SJSA1 (cell line): ENCODE data around the gene RNF126. TPM values are rescaled to one million over a fixed set of nuclear protein-coding genes. Genes with fewer than 3 reads are reported as not detected.
A peak's percentile ranks its signal among the peaks of the same experiment; 100 is the strongest.

ENCODE experiments used
- DNase-seq, 2 experiments: peaks; one replicate each; pipeline ENCODE4 v3.0.0-alpha.2; 2015 to 2020; ENCODE audit warnings: low spot score in 2 of 2, low read depth in 1 of 2
- H3K27ac ChIP-seq: fragments of 250-450 bp; sonication (Bioruptor Pico); 2 replicates; pipeline ENCODE4 v1.5.1; 2020; ENCODE audit warnings: mild to moderate bottlenecking, moderate library complexity
- H3K27me3 ChIP-seq: fragments of 250-450 bp; sonication (Bioruptor Pico); replicated peaks from 2 replicates; pipeline ENCODE4 v1.5.1; 2020; ENCODE audit warnings: mild to moderate bottlenecking, moderate library complexity
- H3K36me3 ChIP-seq: fragments of 250-450 bp; sonication (Bioruptor Pico); 2 replicates; pipeline ENCODE4 v1.5.1; 2020; ENCODE audit warnings: mild to moderate bottlenecking
- H3K4me1 ChIP-seq: fragments of 250-450 bp; sonication (Bioruptor Pico); replicated peaks from 2 replicates; pipeline ENCODE4 v1.6.1; 2021; ENCODE audit warnings: mild to moderate bottlenecking
- H3K4me3 ChIP-seq: fragments of 250-450 bp; sonication (Bioruptor Pico); 2 replicates; pipeline ENCODE4 v1.5.1; 2020; ENCODE audit warnings: mild to moderate bottlenecking
- H3K9me3 ChIP-seq: fragments of 250-450 bp; sonication (Bioruptor Pico); replicated peaks from 2 replicates; pipeline ENCODE4 v1.5.1; 2020; ENCODE audit warnings: mild to moderate bottlenecking
- total RNA-seq: library from RNA; depleted of rRNA; stranded (reverse); fragments of >200 nt; shearing (Covaris generic); gene quantifications from 2 replicates; pipeline ENCODE4 v1.2.3, GENCODE V29; 2014

Gene RNF126
- total RNA-seq, 1 experiment from 2014 or later: 55.9 TPM

GRCh38 chr19:642767-643727 is 20.0 kb downstream of the RNF126 start:
- Histone ChIP-seq H3K4me1 (peaks cover 14% of the 10 kb centered on the region), H3K36me3 (peaks cover 37% of the 10 kb centered on the region), H3K27me3 (no peaks in the 10 kb centered on the region; the same call in 1 of the 2 replicates), H3K4me3 (no peak overlapping the region), H3K9me3 (no peaks in the 10 kb centered on the region), H3K27ac (no peak overlapping the region)
- no peak for DNase-seq

GRCh38 chr19:641702-642101 is 21.3 kb downstream of the RNF126 start:
- Histone ChIP-seq H3K9me3 (no peaks in the 10 kb centered on the region), H3K36me3 (peaks cover 23% of the 10 kb centered on the region), H3K4me1 (peaks cover 14% of the 10 kb centered on the region), H3K4me3 (no peak overlapping the region), H3K27ac (no peak overlapping the region), H3K27me3 (no peaks in the 10 kb centered on the region; the same call in 1 of the 2 replicates)
- DNase-seq: no peak

GRCh38 chr19:640606-641189 is 22.3 kb downstream of the RNF126 start:
- Histone ChIP-seq H3K4me3 (no peak overlapping the region), H3K4me1 (peaks cover 14% of the 10 kb centered on the region), H3K36me3 (peaks cover 13% of the 10 kb centered on the region), H3K27ac (no peak overlapping the region), H3K27me3 (no peaks in the 10 kb centered on the region; the same call in 1 of the 2 replicates), H3K9me3 (no peaks in the 10 kb centered on the region)
- no peak for DNase-seq

DNA sequence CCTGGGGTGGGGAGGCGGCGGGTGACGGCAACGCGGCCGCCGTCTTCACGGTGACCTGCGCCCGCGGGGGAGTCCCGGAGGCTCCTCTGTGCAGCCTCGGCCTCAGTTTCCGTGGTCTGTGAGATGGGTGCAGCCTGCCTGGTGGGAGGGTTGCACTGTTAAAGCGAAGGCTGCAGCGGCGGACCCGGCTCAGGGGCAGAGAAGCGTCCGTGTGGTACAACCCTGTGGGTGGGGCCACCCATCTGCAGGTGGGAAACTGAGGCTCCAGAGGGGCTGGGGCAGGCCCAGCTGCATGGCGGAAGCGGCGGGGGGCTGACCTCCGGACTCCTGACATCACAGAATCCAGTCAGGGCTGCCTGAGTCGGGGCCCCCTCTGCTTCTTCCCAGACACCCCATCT is 22.9 kb downstream of the RNF126 start:
- no peak for DNase-seq
- no peaks in the 10 kb centered on the region; the same call in 1 of the 2 replicates for H3K27me3 ChIP-seq
- H3K36me3 ChIP-seq: peaks cover 9% of the 10 kb centered on the region
- peak overlapping the region; percentile 43 for H3K4me3 ChIP-seq
- H3K27ac ChIP-seq: no peak overlapping the region
- peaks cover 14% of the 10 kb centered on the region for H3K4me1 ChIP-seq
- no peaks in the 10 kb centered on the region for H3K9me3 ChIP-seq

DNA sequence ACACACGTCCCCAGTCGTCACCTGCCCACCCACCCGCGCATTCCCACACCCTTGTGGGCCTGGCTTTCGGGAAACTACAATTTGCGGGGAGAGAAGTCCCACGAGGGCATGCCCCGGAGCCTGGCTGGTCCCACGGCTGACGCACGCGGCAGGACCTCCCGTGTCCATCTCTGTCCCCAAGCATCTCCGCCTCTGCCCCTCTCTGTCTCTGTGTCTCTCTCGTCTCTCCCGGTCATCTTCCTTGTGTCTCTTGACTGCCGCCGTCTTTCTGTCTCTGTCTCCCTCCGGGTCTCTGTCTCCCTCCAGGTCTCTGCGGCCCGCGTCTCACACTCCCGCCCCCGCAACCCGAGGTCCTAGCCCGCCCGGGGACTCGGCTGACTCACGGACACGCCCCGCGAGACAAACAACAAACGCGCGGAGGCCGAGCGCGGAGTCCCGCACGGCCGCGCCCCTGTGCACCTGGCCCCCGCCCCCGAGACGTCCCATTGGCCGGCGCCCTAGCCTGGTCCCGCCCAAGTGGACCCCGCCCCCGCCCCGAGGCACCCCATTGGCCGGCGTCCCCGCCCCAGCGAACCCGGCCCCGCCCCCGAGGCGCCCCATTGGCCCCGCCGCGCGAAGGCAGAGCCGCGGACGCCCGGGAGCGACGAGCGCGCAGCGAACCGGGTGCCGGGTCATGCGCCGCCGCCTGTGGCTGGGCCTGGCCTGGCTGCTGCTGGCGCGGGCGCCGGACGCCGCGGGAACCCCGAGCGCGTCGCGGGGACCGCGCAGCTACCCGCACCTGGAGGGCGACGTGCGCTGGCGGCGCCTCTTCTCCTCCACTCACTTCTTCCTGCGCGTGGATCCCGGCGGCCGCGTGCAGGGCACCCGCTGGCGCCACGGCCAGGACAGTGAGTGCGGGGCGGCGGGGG is 23.5 kb downstream of the RNF126 start, which contains the start of gene FGF22:
FGF22 (plus strand) TSS at position 627 of the 908 bp plus-strand sequence; CDS start at position 674, 47 bp downstream.
- peak; percentile 68 to 93 for DNase-seq
- H3K4me3 ChIP-seq: peak within 1 kb of the TSS; percentile 43
- no peaks in the 10 kb centered on the region; the same call in 1 of the 2 replicates for H3K27me3 ChIP-seq

DNA sequence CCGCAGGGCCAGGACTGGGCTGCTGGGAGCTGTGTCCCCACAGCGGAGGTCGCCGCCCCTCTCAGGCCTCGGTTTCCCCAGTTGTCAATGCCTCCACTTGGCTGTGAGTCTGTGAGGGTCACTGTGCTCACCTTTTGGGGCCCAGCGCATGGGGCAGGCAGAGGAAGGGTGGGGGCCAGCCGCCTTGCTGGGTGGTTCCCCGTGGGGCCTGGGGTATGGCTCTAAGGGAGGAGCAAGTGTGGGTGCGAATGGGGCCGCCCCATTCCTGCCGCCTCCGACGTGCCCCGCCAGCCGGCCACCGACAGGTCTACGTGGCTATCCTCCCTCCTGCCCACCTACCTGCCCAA is 24.1 kb downstream of the RNF126 start:
- peak overlapping the region; percentile 43 for H3K4me3 ChIP-seq

More for the DNA sequence above, 23.5 kb downstream of the RNF126 start, which contains the start of gene FGF22:
- H3K9me3 ChIP-seq: no peaks in the 10 kb centered on the region
- peaks cover 3% of the 10 kb centered on the region for H3K36me3 ChIP-seq
- peaks cover 14% of the 10 kb centered on the region for H3K4me1 ChIP-seq
- H3K27ac ChIP-seq: no peak within 1 kb of the TSS

DNA sequence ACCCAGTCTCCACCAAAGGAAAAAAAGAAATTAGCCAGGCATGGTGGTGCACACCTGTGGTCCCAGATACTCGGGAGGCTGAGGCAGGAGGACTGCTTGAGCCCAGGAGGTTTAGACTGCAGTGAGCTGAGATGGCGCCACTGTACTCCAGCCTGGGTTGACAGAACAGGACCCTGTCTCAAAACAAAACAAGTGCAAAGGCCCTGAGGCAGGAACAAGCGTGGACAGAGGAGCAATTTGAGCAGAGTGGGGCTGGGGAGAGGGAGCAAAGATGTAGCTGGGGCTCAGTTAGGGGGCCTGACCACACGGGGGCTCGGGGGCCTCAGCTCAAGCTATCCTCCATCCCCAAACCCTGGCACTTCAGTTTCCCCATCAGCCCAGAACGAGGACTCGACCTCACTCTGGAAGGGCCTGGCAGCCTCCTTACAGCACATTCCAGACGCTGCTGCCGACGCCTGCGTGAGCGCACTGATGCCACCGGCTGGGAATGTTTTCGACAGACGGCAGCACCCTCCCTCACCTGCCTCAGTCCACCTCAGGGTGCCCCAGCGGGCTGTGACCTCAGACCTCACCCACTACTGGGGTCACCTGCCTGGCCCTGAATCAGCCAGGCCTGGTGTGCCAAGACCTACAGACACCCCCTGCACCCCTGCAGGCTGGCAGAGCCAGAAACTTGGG is 27.9 kb downstream of the RNF126 start:
- Histone ChIP-seq H3K4me1 (peaks cover 39% of the 10 kb centered on the region), H3K4me3 (no peak overlapping the region), H3K9me3 (no peaks in the 10 kb centered on the region), H3K27me3 (no peaks in the 10 kb centered on the region; the same call in 1 of the 2 replicates), H3K36me3 (peaks cover 18% of the 10 kb centered on the region), H3K27ac (no peak overlapping the region)
- DNase-seq: no peak

More for the DNA sequence above, 24.1 kb downstream of the RNF126 start:
- H3K27ac ChIP-seq: no peak overlapping the region
- H3K36me3 ChIP-seq: no peaks in the 10 kb centered on the region
- peaks cover 19% of the 10 kb centered on the region for H3K4me1 ChIP-seq
- DNase-seq: no peak
- no peaks in the 10 kb centered on the region; the same call in 1 of the 2 replicates for H3K27me3 ChIP-seq
- H3K9me3 ChIP-seq: no peaks in the 10 kb centered on the region

- no peaks in the 10 kb centered on the region for H3K9me3 ChIP-seq
- no peaks in the 10 kb centered on the region for H3K27me3 ChIP-seq
- no peak for DNase-seq
- H3K4me1 ChIP-seq: peaks cover 29% of the 10 kb centered on the region
- peak overlapping the region; percentile 47 for H3K27ac ChIP-seq
- H3K36me3 ChIP-seq: peaks cover 22% of the 10 kb centered on the region
- H3K4me3 ChIP-seq: peak overlapping the region; percentile 70
Measured at GRCh38 chr19:633786-634639, 29.0 kb downstream of the RNF126 start.

DNA sequence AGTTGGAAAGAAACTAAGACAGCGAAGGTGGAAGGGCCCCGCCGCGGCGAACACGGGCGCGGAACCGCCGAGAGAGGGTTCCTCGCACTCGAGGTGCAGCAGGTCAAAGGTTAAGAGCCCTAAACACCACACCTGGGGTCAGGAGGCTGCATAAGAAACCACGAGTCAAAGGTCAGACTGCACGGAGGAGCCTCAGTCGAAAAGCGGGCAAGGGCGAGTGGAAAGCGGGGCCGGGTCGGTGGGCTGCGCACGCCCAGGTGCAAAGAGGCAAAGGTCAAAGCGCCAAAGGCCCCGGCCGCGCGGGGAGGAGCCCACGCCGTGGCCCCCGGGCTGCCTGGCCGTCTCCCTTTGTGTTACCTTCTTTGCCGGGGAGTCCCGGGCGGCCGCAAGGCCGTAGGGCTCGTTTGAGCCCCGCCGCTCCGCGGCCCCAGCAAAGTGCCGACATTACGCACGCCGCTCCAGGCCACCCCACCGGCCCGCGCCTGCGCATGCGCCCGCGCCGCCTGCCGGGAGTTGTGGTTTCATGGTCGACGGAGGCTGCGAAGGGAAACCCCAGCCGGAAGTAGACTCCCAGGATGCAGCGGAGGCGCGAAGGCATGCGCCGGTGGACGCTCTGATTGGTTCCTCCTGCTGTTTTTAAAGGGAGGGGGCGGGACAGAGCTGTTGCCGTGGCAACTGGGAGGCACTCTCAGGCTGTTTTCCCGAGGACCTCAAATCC is 29.8 kb downstream of the RNF126 start, which contains the start of gene POLRMT:
POLRMT (minus strand) TSS at position 470 of the 718 bp plus-strand sequence; CDS start at position 445, 25 bp downstream.
- Histone ChIP-seq H3K4me1 (peaks cover 26% of the 10 kb centered on the region), H3K36me3 (peaks cover 30% of the 10 kb centered on the region), H3K27me3 (no peaks in the 10 kb centered on the region), H3K27ac (peak within 1 kb of the TSS; percentile 56), H3K4me3 (peak within 1 kb of the TSS; percentile 70), H3K9me3 (no peaks in the 10 kb centered on the region)
- DNase-seq: peak; percentile 97 to 98

- DNase-seq: peak; percentile 72 to 78
Measured at GRCh38 chr19:632579-633067, 30.4 kb downstream of the RNF126 start.

GRCh38 chr19:629961-630714 is 32.9 kb downstream of the RNF126 start:
- DNase-seq: no peak
- Histone ChIP-seq H3K36me3 (peaks cover 47% of the 10 kb centered on the region), H3K4me1 (peaks cover 28% of the 10 kb centered on the region), H3K27me3 (no peaks in the 10 kb centered on the region), H3K9me3 (no peaks in the 10 kb centered on the region), H3K4me3 (no peak overlapping the region), H3K27ac (no peak overlapping the region)

More at GRCh38 chr19:632579-633067, 30.4 kb downstream of the RNF126 start:
- Histone ChIP-seq H3K4me3 (peak overlapping the region; percentile 70), H3K27me3 (no peaks in the 10 kb centered on the region), H3K27ac (peak overlapping the region; percentile 56), H3K9me3 (no peaks in the 10 kb centered on the region), H3K4me1 (peaks cover 26% of the 10 kb centered on the region), H3K36me3 (peaks cover 33% of the 10 kb centered on the region)
